GM10847 (cell line): ENCODE measurements around the gene HOXB5.

Experiments
- POLR2A ChIP-seq: IDR thresholded peaks from 2 replicates; pipeline ENCODE4 v1.6.1; 2011; ENCODE audit not compliant: insufficient read length; ENCODE audit errors: extremely low read depth

HOXB5 gene

GRCh38 chr17:48631693-48632578 is 38.4 kb upstream of the HOXB5 start:
- TF ChIP-seq POLR2A: no peak

GRCh38 chr17:48630925-48631692 is 37.5 kb upstream of the HOXB5 start:
- TF ChIP-seq POLR2A: no peak

GRCh38 chr17:48630009-48630924 is 36.7 kb upstream of the HOXB5 start:
- TF ChIP-seq POLR2A: no peak

- no peak for TF ChIP-seq POLR2A
Measured at GRCh38 chr17:48629411-48629759, 35.8 kb upstream of the HOXB5 start.

- TF ChIP-seq POLR2A: no peak
Measured at GRCh38 chr17:48628649-48629410, 35.3 kb upstream of the HOXB5 start.

- TF ChIP-seq POLR2A: no peak
Measured at GRCh38 chr17:48627623-48628521, 34.3 kb upstream of the HOXB5 start.

GRCh38 chr17:48627118-48627597 is 33.6 kb upstream of the HOXB5 start:
- TF ChIP-seq POLR2A: no peak

DNA sequence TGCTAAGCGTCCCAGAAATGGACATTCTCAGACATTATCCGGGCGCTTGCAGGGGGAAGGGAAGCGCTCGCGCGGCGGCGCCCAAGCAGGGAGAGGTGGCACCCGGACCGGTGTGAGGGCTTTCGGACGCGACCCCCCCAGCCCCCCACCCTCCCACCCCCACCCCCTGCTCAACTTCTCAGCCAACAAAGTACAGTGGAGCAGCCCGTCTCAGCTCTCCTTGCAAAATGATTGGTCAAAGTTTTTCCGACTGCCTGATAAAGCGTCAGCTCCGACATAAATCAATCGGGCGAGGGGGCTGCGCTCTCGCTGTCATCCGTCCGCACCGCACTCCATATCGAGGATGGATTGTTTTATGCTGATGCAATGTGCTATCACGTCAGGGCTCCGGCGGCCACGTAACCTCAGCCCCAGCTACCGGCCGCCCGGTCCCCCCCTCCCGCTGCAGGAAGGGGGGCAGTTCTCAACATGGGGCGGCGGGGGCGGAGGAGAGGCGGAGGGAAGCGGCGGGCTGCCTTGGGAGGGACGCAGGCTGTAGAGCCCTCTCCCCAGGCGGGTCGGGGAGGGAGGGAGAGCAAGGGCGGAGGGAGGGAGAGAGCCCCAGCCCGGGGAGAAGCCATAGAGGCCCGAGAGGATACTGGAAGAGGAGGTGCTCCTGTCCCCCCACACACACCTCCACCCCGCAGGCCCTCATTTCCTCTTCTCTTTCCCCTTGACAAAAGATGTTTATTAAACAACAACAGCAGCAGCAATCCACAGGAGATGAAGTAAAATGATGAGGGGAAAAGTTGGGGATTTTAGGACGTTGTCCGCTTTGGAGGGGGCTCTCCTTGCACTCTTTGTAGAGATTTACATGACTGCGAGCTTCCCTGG is 32.9 kb upstream of the HOXB5 start, which contains the start of gene HOXB9:
Gene HOXB9, minus strand, starts transcription at position 114 of the 873 bp plus-strand sequence. Its CDS starts 89 bp downstream, at position 25.
- no peak for TF ChIP-seq POLR2A

- TF ChIP-seq POLR2A: no peak
Measured at GRCh38 chr17:48625495-48626244, 32.1 kb upstream of the HOXB5 start.

DNA sequence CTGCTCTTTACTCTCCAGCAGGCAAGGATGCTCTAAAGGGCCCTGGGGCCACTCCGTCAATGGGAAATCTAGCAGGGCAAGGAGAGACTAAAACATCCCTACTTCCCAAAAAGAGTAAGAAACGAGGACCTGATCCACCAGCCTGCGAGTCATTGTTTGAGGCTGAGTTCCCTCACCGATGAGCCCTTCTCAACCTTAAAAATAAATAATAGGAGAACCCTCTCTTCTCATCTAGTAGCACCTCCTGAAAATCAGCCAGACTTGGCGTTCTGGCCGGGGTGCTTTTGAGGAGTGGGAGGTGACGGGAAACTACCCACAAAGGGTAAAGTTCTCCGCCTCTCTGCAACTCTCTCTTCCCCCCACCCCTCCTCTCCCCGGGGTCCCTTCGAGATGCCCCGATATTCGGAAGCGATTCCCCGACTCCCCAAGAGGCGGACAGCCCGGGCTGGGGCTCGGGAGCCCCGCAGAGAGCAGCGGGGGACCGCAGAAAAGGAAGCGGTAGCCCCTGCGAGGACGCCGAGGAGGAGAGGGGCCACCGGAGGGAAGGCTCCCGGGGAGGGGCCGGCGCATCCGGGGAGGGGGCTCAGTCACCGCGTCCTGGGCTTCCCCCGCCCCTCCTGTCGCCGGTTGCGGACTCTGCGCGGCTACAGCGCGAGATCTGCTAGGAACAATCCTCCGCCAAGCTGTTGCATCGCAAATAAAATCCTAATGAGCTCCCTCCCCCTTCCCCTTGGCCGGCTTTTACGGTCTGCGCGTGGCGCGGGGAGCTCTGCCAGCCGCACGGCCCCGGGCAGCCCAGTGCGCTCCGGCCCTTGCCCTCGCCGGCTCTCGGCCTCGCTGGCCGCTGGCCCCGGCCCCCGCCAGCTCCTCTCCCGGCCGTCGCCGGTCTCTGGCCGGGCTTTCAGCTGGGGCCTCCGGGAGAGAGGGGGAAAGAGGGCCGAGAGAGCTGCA is 31.2 kb upstream of the HOXB5 start:
- TF ChIP-seq POLR2A: no peak

- TF ChIP-seq POLR2A: no peak
Measured at GRCh38 chr17:48624118-48624517, 30.5 kb upstream of the HOXB5 start.
